Body of pancreas (tissue), 4 donors: ENCODE data around the gene NTSR2. TPM values are rescaled to one million over a fixed set of nuclear protein-coding genes. Genes with fewer than 3 reads are reported as not detected.

Source experiments
- ATAC-seq: fragments of 150-250 bp; one replicate; pipeline ENCODE4 v1.9.1; 2016
- DNase-seq, 4 donors: peaks; one replicate each; pipeline ENCODE4 v3.0.0-alpha.2; 2019
- H3K27ac ChIP-seq, 4 donors: fragments of 200-600 bp; sonication (generic); 1 replicate in 3 of 4; 2 replicates in 1 of 4; pipeline versions ENCODE4 v1.5.1 to v1.6.1; 2016 to 2019; ENCODE audit warnings: mild to moderate bottlenecking in 1 of 4, mixed read lengths in 1 of 4, moderate library complexity in 1 of 4
- H3K27me3 ChIP-seq, 2 donors: fragments of 200-600 bp; sonication (generic); one replicate each; pipeline ENCODE4 v1.6.0; 2016; ENCODE audit warnings: mild to moderate bottlenecking in 1 of 2
- H3K36me3 ChIP-seq, 2 donors: fragments of 200-600 bp; sonication (generic); replicated peaks in 1 of 2; 2 replicates each; pipeline ENCODE4 v1.5.1; 2016; ENCODE audit warnings: low read depth in 2 of 2; ENCODE audit not compliant: insufficient read depth in 1 of 2
- H3K4me1 ChIP-seq: fragments of 200-600 bp; sonication (generic); one replicate; pipeline ENCODE4 v1.6.0; 2016
- H3K4me3 ChIP-seq, 2 donors: fragments of 200-600 bp; sonication (generic); 1 replicate in 1 of 2; 2 replicates in 1 of 2; pipeline ENCODE4 v1.5.1; 2016 to 2019
- H3K9me3 ChIP-seq, 3 donors: fragments of 200-600 bp; sonication (generic); 1 replicate in 2 of 3; 2 replicates in 1 of 3; pipeline ENCODE4 v1.5.1; 2016
- POLR2A ChIP-seq, 3 donors: fragments of 450-650 bp; IDR thresholded peaks; one replicate each; pipeline ENCODE4 v1.6.1; 2016; ENCODE audit warnings: antibody characterized with exemption in 3 of 3, mild to moderate bottlenecking in 2 of 3
- WGBS, 2 donors: methylation state at CpG; one replicate each; pipeline ENCODE4 v1.1.5; 2017; 5-methylcytosine and 5-hydroxymethylcytosine counted together
- intact Hi-C: fragments of 100-400 bp; cut with DNase I; formaldehyde crosslinking; loops from one replicate; pipeline ENCODE4 v1.15.1; 2023
- total RNA-seq, 2 donors: library from RNA; depleted of rRNA; stranded (reverse); fragments of >200 nt; gene quantifications; one replicate each; pipeline ENCODE4 v1.1.0, GENCODE V29; 2016
- TF ChIP-seq, protein P1 (sequence below), 7 experiments: fragments of 450-650 bp in 4 of 7; fragments of 200-600 bp in 3 of 7; sonication (generic) in 3 of 7; IDR thresholded peaks; one replicate each; pipeline ENCODE4 v1.5.1; 2016 to 2019; ENCODE audit warnings: antibody characterized with exemption in 7 of 7

Gene NTSR2
- total RNA-seq, 2 donors from 2014 or later, result not detected

DNA sequence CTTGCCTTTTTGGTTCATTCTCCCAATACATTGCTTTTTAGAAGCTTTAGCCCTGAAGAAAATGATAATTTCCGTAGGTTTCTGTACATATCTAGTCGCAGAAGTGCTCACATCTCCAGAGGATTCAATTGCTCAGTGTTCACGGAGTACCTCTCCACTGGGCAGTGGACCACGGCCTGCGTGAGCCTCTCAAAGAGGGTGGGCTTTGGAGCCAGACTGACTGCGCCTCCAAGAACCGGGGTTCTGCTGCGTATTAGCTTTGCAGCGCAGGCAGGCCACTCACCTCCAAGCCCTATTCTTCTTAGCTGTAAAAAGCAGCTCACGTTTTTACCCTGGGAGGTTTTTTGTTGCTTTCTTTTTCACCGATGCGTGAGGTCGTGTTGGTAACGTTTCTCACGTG, 35.4 kb downstream of the NTSR2 start:
- WGBS, 2 donors, result 89 to 93% methylated on average over 15 of the region's 15 CpGs
- no peak for TF ChIP-seq POLR2A (IDR thresholded peaks at IDR 0.05)
- TF ChIP-seq, protein P1, sequence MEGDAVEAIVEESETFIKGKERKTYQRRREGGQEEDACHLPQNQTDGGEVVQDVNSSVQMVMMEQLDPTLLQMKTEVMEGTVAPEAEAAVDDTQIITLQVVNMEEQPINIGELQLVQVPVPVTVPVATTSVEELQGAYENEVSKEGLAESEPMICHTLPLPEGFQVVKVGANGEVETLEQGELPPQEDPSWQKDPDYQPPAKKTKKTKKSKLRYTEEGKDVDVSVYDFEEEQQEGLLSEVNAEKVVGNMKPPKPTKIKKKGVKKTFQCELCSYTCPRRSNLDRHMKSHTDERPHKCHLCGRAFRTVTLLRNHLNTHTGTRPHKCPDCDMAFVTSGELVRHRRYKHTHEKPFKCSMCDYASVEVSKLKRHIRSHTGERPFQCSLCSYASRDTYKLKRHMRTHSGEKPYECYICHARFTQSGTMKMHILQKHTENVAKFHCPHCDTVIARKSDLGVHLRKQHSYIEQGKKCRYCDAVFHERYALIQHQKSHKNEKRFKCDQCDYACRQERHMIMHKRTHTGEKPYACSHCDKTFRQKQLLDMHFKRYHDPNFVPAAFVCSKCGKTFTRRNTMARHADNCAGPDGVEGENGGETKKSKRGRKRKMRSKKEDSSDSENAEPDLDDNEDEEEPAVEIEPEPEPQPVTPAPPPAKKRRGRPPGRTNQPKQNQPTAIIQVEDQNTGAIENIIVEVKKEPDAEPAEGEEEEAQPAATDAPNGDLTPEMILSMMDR (IDR thresholded peaks at IDR 0.05), result no peak

DNA sequence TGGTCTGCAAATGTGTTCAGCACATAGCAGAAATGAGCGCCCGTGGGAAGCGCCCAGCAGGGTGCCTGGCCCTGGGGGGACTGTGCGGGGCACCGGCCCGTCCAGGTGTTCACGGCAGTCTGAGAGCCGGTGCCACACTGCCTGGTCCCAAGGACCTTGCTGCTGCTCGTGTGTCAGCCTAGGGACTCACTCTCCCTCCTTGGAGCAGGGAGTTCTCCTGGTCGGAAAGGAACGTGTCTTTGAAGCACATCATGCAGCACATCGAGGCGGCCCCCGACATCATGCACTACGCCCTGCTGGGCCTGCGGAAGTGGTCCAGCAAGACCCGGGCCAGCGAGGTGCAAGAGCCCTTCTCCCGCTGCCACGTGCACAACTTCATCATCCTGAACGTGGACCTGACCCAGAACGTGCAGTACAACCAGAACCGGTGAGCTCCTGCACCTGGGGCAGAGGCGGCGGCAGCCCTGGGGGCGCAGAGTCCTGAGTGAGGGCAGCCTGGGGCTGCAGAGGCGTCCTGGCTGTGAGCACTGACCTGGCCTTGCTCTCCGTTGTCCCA, 36.0 kb downstream of the NTSR2 start:
- ATAC-seq (no peak), DNase-seq (no peak)
- no peaks in the 10 kb centered on the region for H3K4me1 ChIP-seq
- 83 to 88% methylated on average over 25 to 26 of the region's 28 CpGs for WGBS, 2 donors
- no peak for TF ChIP-seq POLR2A (IDR thresholded peaks at IDR 0.05)
- TF ChIP-seq, protein P1 (IDR thresholded peaks at IDR 0.05), result no peak
- H3K36me3 ChIP-seq, result peaks cover 0 to 3% of the 10 kb centered on the region in 2 donors
- H3K4me3 ChIP-seq, result no peak overlapping the region
- no peaks in the 10 kb centered on the region for H3K9me3 ChIP-seq
- intact Hi-C loops, result no loop called here
- H3K27ac ChIP-seq, result no peak overlapping the region
- H3K27me3 ChIP-seq, result no peaks in the 10 kb centered on the region

More for the DNA sequence above, 35.4 kb downstream of the NTSR2 start:
- no peak for DNase-seq
- no peak for ATAC-seq
- no peaks in the 10 kb centered on the region for H3K4me1 ChIP-seq
- H3K9me3 ChIP-seq, result no peaks in the 10 kb centered on the region
- peaks cover 0 to 3% of the 10 kb centered on the region in 2 donors for H3K36me3 ChIP-seq
- H3K27me3 ChIP-seq, result no peaks in the 10 kb centered on the region
- H3K4me3 ChIP-seq, result no peak overlapping the region
- no peak overlapping the region for H3K27ac ChIP-seq
- intact Hi-C loops, result no loop called here

DNA sequence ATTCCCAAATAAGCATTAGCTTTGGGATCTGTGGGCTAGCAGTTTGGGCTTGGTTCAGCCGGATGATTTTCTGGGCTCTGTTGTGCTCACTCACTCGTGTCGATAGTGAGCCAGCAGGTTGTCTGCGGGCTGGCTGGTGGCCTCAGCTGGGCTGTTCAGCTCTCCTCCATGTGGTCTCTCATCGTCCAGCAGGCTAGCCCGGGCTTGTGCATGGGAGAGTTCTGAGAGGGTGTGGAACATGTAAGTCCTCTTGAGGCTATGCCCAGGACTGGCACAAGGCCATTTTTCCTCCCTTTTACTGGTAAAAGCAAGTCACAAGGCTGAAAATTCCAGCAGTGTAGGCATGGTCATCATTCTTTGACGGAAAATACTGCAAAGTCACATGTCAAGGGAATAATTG, 38.5 kb downstream of the NTSR2 start:
- intact Hi-C loops, result no loop called here
- 91 to 92% methylated on average over 7 of the region's 7 CpGs for WGBS, 2 donors
- ATAC-seq, result no peak
- Histone ChIP-seq H3K4me3 (no peak overlapping the region), H3K27me3 (no peaks in the 10 kb centered on the region), H3K36me3 (peaks cover 0 to 3% of the 10 kb centered on the region in 2 donors), H3K27ac (no peak overlapping the region), H3K4me1 (no peaks in the 10 kb centered on the region), H3K9me3 (no peaks in the 10 kb centered on the region)
- TF ChIP-seq, protein P1 (IDR thresholded peaks at IDR 0.05), result no peak
- TF ChIP-seq POLR2A (IDR thresholded peaks at IDR 0.05), result no peak
- no peak for DNase-seq

DNA sequence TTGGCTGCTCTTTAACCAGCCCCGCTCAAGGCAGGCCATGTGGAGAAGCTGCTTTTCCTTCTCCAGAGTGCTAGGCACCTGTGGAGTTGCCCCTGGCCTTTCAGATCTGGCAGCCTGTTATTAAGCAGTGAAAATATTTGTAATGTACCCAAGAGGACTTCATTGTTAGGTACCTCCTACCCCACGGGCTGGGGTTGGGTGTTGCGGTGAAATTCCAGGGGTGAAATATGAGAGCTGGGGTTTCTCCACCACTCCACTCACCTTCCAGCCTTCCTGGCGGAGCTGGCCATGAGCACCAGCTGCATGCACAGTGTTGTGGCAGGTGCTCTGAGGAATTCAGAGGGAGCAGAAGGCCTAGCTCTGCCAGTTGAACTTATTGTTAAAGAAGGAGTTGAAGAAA, 39.1 kb downstream of the NTSR2 start:
- DNase-seq (no peak), ATAC-seq (no peak)
- intact Hi-C loops, result no loop called here
- Histone ChIP-seq H3K27me3 (no peaks in the 10 kb centered on the region), H3K9me3 (no peaks in the 10 kb centered on the region), H3K4me3 (no peak overlapping the region), H3K4me1 (no peaks in the 10 kb centered on the region), H3K36me3 (peaks cover 0 to 3% of the 10 kb centered on the region in 2 donors), H3K27ac (no peak overlapping the region)
- no peak for TF ChIP-seq POLR2A (IDR thresholded peaks at IDR 0.05)
- TF ChIP-seq, protein P1 (IDR thresholded peaks at IDR 0.05), result no peak
- WGBS, 2 donors, result 83 to 93% methylated on average over 2 to 4 of the region's 4 CpGs

DNA sequence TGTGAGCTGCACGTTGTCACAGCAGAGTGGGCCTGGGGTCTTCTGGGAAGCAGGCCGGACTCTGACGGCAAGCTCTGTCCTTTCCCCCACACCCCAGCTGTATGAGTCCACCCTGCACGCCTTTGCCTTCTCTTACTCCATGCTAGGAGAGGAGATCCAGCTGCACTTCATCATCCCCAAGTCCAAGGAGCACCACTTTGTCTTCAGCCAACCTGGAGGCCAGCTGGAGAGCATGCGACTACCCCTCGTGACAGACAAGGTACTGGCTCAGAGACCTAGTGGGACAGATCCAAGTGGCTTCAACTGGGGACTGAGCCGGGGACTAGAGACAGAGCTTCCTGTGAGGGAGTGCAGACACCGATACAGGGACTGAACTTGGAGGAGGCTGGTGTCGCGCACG, 40.1 kb downstream of the NTSR2 start:
- Histone ChIP-seq H3K9me3 (no peaks in the 10 kb centered on the region), H3K36me3 (peaks cover 0 to 5% of the 10 kb centered on the region in 2 donors), H3K27me3 (no peaks in the 10 kb centered on the region), H3K4me1 (no peaks in the 10 kb centered on the region), H3K27ac (no peak overlapping the region), H3K4me3 (no peak overlapping the region)
- TF ChIP-seq POLR2A (IDR thresholded peaks at IDR 0.05), result no peak
- TF ChIP-seq, protein P1 (IDR thresholded peaks at IDR 0.05), result no peak
- no peak for DNase-seq
- ATAC-seq, result no peak
- intact Hi-C loops, result no loop called here
- WGBS, 2 donors, result 72 to 89% methylated on average over 9 to 11 of the region's 11 CpGs
